GM18873 (cell line): ENCODE measurements around the gene ZBTB14.

Experiments
- ATAC-seq: cut with Tn5 transposase; IDR thresholded peaks from one replicate; pipeline ENCODE4 v1.9.1; 2021; ENCODE audit warnings: mild to moderate bottlenecking, moderate library complexity, moderate number of reproducible peaks; ENCODE audit not compliant: unreplicated experiment, low FRiP score

Gene ZBTB14

DNA sequence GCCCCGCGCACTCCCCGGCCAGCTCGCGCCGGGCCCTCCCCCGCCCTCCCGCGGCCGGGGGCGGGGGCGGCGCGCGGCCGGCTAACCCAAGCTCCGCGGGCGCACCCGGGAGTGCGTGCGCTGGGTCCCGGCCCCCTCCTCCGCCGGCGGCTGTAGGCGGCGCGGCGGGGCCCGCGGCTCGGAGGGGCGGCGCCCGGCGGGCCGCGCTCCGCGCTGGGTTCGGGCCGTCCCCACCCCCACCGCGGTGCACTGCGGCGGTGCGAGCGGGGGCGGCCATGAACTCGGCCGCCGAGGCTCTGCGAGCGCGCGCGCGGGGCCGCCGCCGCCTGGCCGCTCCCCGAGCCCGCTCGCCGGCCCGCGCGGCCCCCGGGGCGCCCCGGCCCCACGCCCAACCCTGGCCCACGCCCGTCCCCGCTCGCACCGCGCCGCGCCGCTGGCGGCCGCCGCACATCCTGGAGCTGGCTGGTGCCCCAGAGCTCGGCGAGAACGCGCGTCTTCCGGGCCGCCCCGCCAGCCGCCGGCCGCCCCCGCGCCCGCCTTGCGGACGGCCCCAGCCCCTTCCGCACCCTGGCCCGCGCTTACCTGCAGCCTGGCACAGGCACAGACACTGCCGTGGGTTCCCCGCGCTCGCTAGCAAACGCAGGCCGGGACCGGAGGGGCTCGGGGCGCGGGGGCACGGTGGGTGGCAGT, at the start of gene ZBTB14:
Gene ZBTB14 (minus strand): TSS at position 496 of the 690 bp plus-strand sequence. CDS start 2,480 bp downstream, outside the sequence.
- ATAC-seq, result peak; percentile 9

DNA sequence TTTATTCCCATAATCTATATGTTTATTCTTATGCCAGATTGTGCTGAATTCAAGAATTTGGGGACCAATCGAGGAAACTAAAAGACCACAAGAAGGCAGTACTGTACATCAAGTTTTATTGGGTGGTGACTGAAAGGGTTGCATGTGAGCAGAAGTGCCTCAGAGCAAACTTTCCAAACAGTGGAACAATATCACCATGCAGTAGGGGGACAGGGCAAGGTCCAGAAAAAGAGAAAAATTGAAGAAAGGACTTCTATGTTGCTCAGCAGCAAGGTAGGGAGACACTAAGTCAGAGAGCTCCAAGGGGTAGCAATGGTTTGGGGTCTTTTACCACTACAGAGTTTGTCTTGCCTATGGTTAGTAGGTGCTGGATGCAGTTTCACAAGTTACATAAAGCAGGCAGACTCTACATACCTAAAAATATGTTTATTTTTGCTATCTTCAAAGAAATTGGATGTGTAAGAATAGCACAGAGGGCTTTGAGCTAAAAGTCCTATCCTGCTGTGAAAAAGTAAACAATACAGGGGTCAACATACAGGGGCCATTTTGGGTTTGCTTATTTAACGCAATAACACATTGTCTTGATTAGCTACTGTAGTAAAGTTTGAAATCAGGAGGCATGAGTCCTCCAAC, 43.8 kb upstream of the ZBTB14 start:
- no peak for ATAC-seq

GRCh38 chr18:5334456-5335075, 39.0 kb upstream of the ZBTB14 start:
- no peak for ATAC-seq

DNA sequence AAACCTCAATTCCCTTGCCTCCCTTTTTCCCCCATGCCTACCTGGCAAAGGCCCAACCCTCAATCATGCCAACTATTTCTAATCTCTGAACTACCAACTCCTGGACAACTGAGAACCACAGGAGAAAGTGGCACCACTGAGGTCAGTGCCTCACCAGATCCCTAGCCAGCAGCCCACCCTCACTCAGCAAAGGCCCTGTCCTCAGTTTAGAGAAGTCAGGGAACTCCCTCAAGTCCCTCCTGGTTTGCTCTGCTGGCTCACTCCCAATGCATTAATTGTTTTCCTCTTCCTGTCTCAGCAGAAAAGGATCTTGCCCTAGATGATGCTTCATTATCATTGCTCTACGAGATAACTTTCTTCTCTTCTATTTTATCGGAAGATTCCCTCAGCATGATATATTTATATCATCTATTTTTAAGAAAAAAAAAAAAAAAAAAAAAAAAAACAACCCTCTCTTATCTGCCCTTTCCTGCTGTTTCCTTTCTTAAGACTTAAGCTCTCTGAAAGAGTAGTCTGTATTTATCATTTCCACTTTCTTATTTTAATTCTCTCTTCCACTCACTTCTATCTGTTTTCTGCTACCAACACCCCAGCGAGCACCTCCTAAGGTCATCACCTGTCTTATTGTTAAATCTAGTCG, 22.7 kb upstream of the ZBTB14 start:
- ATAC-seq, result no peak

- no peak for ATAC-seq
Observed at GRCh38 chr18:5317186-5317585, 21.7 kb upstream of the ZBTB14 start.

- ATAC-seq, result no peak
Observed at GRCh38 chr18:5315838-5316237, 20.3 kb upstream of the ZBTB14 start.

- no peak for ATAC-seq
Observed at GRCh38 chr18:5311301-5311989, 15.9 kb upstream of the ZBTB14 start.

DNA sequence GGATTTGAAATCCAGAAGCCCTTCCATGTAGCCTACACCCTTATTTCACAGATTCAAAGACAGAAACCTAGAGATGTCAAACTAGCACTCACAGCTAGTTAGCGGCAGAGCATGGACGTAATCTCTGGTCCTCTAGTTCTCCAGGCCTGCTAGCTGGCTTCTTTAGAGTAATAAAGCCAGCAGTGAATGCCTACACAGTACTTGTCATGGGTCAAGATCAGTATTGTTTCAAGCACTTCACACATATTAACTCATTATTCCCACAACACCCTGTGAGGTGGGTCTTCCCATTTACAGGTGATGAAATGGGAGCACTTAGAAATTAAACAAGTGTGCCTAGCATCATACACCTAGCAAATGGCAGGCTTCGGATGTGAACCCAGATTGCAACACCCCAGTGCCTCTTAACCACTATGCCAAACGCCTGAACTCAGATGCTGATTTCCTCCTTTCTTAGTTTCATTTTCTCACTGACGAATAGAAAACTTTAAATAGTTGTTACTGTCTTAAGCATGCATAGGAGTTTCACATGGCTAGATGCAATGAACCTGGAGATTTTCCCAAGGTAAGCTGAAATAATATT, 14.5 kb upstream of the ZBTB14 start:
- peak; percentile 92 for ATAC-seq

DNA sequence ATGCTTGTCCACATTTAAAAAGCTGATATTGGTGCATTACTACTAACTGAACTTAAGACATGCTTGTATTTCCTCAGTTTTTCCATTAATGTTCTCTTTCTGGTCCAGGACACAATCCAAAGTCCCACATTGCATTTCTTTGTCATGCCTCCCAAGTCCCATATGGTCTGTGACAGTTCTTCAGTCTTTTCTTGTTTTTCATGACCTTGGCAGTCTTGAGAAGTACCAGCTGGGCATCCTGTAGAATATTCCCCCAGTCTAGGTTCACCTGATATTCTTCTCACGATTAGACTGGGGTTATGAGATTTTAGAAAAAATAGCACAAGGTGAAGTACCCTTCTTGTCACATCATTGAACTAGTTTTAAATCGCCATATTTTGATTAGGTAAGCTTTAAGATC, 10.3 kb upstream of the ZBTB14 start:
- no peak for ATAC-seq

GRCh38 chr18:5304232-5304631, 8.7 kb upstream of the ZBTB14 start:
- ATAC-seq, result no peak

DNA sequence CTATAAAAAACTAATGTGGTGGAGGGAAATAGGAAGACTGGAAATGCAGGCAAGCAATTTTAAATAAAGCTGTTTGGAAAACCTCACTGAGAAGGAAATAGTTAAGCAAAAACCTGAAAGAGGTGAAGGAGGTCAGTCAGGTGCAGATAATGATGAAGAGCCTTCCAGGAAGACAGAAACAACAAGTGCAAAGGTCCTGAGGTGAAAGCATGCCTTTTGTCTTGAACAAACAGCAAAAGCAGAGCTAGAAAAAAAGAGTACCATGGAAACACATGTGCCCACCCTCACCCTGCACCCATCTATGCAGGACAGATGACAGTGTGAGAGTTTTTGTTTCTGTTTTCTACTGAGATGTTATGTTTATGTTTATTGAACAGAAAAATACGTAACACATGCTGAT, 8.1 kb upstream of the ZBTB14 start:
- no peak for ATAC-seq

DNA sequence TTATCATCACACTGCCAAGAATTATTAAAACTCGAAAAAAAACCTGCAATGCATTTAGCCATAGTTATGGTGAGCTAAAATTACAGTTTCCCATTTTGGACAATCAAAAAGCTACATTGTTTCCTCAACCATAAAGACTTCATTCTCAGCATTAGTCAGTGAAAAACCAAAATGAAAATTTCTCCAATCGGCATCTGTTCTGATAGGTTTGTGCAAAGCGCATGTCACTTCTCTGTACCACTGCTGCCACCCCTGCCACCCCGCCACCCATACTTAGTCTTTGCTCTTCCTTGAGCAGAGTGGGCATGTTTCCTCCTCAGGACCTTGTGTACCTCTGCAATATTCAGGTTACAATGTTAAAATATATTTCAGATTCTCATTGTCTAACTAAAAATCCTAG, 7.1 kb upstream of the ZBTB14 start:
- no peak for ATAC-seq

- ATAC-seq, result no peak
Observed at GRCh38 chr18:5300476-5301010, 5.0 kb upstream of the ZBTB14 start.

DNA sequence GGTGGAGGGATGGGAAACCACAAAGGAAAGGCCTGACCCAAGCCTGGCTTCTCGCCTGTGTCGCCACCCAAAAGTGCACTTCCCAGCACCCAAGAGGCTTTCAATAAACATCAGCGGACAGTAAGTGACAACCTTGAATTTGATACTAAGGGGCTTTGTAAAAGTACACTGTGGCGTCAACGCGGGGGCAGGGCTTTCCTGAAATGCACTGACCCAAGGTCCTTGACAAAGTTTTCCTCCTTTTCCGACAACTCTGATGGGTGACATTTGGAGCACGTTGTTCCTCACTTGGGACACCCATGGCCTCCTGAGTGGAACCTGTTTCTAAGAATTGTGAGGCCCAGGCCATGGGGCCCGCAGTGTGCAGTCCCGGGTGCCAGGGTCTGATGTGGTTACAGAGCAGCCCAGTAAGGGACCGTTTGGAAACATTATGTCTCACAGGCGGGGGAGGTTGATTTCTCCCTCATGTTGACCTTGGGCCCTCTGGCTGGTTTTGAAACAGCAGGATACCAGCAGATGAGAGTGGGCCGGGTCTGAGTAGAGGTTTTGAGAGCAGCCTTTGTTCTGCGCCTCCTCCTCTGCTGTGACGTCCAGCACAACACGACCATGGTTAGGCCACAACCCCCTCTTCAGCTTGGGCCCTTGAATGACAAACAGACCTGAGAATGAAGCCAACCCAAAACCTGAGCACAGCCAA, 2.8 kb upstream of the ZBTB14 start:
- ATAC-seq, result no peak

- no peak for ATAC-seq
Observed at GRCh38 chr18:5297597-5297996, 2.1 kb upstream of the ZBTB14 start.

GRCh38 chr18:5296706-5297320, 1.3 kb upstream of the ZBTB14 start:
- peak; percentile 28 for ATAC-seq

DNA sequence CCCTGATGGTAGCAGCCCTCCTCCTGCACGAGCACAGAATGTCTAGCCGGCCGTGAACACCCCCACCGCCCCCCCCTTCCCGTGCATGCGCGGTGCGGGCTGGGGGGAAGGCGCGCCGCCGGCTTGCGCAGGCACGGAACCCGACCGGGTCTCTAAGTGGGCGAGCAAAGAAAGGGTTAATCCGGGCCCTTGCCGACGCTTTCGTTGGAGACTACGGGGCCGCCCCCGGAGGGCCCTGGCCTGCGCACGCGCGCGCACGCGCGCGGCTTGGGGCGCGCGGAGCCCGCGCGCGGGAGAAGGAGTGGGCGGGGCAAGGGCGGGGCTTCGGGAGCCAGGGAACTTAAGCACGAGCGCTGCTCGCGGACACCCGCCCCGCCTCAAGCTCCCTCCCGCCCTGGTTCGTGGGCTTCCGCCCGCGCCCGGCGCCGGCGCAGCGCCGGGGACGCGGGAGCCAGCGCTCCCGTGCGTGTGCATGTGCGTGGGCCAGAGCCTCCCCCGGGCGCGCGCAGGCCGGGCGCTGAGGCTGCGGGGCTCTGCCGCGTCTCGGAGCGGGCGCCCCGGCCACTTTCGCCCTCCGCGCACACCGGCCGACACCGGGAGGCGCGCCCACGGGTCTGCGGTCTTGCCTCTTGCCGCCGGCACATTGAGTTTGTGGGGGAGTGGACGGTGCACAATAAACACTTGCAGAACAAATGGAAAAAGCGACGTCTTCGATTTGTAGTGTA, 617 bp upstream of the ZBTB14 start:
- ATAC-seq, result peak; percentile 65

DNA sequence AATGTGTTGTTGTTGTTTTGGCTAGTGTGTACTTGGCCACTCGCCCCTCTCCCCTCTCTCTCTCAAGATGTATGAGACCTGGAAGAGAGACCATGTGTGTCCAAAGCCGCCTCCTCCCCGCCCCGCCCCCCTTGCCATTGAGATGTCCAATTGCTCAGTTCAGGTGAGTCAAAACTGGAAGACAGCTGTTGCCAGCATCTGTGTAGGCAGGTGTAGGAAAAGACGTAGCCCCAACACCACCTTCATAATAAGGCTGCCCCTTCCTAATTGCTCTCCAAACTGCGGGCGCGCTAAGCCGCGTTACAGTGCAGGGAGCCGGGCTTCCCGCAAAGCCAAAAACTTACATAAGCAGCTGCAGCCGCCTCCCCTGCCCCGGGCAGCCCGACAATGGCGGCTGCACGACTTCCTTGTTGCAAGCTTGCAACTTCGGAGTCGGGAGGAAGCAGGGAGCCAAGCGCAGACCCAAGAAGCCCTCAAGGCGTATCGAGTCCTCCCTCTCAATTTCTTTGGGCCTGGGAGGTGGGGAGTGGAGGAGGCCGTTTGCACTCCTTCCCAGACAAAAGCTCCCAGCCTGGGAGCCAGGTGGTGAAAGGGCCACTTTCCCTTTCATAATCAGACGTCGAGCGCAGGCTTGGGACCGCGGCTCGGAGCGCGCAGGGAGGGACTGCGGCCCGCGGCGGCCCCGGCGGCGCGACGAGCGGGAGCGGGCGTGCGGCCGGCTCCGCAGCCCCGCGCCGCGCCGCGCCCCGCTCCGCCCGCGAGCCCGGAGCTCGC, 882 bp downstream of the ZBTB14 start:
- ATAC-seq, result peak; percentile 20
